Measurements from ENCODE around the gene TBC1D14. TPM values are rescaled to one million over a fixed set of nuclear protein-coding genes. Genes with fewer than 3 reads are reported as not detected.

Gene TBC1D14
- total and polyA plus RNA-seq, 10 of the 15 experiments (the other 5 are each of a cell fraction or from before 2014, with no cell fraction given) = 0.87 to 39.3 (median 30.1) TPM

DNA sequence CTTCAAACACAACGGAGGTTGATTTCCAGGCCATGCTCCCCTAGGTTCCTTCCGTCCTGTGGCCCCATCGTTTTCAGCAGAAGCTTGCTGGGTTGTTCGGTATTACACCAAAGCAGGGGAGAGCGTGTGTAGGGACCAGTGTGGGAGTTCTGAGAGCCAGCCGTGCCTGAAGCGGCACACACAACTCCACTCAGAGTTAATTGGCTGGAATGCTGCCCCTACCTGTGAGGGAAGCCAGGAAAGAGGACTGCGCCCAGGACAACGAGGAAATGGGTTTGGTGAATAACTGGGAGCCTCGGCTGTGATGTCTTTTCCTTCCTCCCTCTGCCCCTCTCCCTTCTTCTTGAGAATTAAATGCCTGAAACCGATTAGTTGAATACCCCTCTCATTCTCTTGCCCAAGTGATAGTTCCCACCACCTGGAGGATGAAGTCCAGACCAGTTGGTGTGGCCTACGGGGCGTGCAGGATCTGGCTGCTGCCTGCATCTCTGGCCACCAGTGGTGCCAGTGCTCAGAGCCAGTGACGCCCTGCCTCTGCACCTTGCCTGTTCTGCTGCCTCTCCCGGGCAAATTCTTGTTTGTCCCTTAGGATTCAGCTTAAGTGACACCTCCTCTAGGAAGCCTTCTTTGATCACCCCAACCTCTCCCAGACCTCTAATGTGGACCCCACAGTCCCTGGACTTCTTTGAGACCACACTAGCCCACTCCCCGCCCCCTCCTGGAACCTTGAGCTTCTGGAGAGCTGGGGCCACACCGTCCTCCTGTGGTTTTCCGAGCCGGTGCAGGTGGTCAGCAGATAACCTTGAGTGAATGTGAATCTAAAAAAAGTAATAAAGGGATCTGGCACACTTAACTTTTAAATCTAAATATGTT, 33.6 kb downstream of the TBC1D14 start:
- no TSS peak for BruUV-seq (replicated peaks)
- H3K79me2 ChIP-seq (ENCODE audit: control insufficient read depth, insufficient read depth, low read length) = peaks cover 9% of the 10 kb centered on the region
- RAD21 ChIA-PET (ENCODE audit: unreplicated experiment) = interaction anchor here (1.4 to 1.7 kb wide), 3 partner anchors 20 to 44 kb away, joined by 4 to 6 read pairs (median 5); partner anchors contain the start of gene TBC1D14
- FAIRE-seq (no peak), DNase-seq (ENCODE audit: low read depth, low spot score) (no peak), ATAC-seq (no peak)
- H3K4me3 ChIP-seq = no peak overlapping the region
- H3K4me2 ChIP-seq (ENCODE audit: control insufficient read depth, insufficient read depth) = peak overlapping the region; percentile 68
- CTCF ChIA-PET = interaction anchor here (1.0 to 2.1 kb wide), 6 partner anchors 9 to 100 kb away, joined by 3 to 12 read pairs (median 3); partner anchors contain the start of gene TADA2B
- H3K36me3 ChIP-seq (ENCODE audit: control insufficient read depth in 2 of 2, insufficient read depth in 2 of 2, low read length in 1 of 2) = peaks cover 0 to 3% of the 10 kb centered on the region in 2 experiments; a peak in 2 of 4 replicates
- H3K9me3 ChIP-seq (replicated peaks; ENCODE audit: control insufficient read depth, insufficient read depth, low read length) = no peaks in the 10 kb centered on the region
- no peak overlapping the region for H2AFZ ChIP-seq (ENCODE audit: control insufficient read depth, low read depth, low read length)
- peaks cover 52% of the 10 kb centered on the region for H3K4me1 ChIP-seq (ENCODE audit: control insufficient read depth, insufficient read depth, low read length)
- H4K20me1 ChIP-seq (ENCODE audit: control insufficient read depth, insufficient read depth) = no peaks in the 10 kb centered on the region
- WGBS (ENCODE audit: insufficient coverage, insufficient replicate concordance, low lambda C conversion rate, missing lambda C conversion rate) = 94% methylated on average over 18 of the region's 19 CpGs
- POLR2A ChIA-PET = interaction anchor here (0.5 to 2.0 kb wide), 2 partner anchors 23 to 104 kb away, joined by 3 to 6 read pairs; no protein-coding TSS in a partner anchor
- SMC1A ChIA-PET (ENCODE audit: uncharacterized antibody, unreplicated experiment) = interaction anchor here (1.1 to 2.5 kb wide), 4 partner anchors 22 to 174 kb away, joined by 3 to 13 read pairs (median 4); no protein-coding TSS in a partner anchor
- no peak for TF ChIP-seq SPI1 (IDR thresholded peaks at IDR 0.05; ENCODE audit: borderline replicate concordance, insufficient read depth, low read depth, low read length)
- no peak for TF ChIP-seq FOXM1 (IDR thresholded peaks at IDR 0.05; ENCODE audit: low read depth, low read length)
- TF ChIP-seq SP1 (IDR thresholded peaks at IDR 0.05; ENCODE audit: low read depth, low read length) = no peak
- no peak for TF ChIP-seq TCF7 (IDR thresholded peaks at IDR 0.05; ENCODE audit: borderline replicate concordance)
- TF ChIP-seq PAX8 (IDR thresholded peaks at IDR 0.05) = no peak
- TF ChIP-seq IRF4 (IDR thresholded peaks at IDR 0.05; ENCODE audit: low read depth, low read length) = no peak
- no peak for TF ChIP-seq ASH2L (IDR thresholded peaks at IDR 0.05; ENCODE audit: borderline replicate concordance, low read depth)
- no peak for TF ChIP-seq DPF2 (IDR thresholded peaks at IDR 0.05)
- TF ChIP-seq, protein P1, sequence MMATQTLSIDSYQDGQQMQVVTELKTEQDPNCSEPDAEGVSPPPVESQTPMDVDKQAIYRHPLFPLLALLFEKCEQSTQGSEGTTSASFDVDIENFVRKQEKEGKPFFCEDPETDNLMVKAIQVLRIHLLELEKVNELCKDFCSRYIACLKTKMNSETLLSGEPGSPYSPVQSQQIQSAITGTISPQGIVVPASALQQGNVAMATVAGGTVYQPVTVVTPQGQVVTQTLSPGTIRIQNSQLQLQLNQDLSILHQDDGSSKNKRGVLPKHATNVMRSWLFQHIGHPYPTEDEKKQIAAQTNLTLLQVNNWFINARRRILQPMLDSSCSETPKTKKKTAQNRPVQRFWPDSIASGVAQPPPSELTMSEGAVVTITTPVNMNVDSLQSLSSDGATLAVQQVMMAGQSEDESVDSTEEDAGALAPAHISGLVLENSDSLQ (IDR thresholded peaks at IDR 0.05) = no peak
- TF ChIP-seq, protein P2, sequence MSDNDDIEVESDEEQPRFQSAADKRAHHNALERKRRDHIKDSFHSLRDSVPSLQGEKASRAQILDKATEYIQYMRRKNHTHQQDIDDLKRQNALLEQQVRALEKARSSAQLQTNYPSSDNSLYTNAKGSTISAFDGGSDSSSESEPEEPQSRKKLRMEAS (IDR thresholded peaks at IDR 0.05; ENCODE audit: low read depth, low read length) = no peak
- TF ChIP-seq EGR1 (IDR thresholded peaks at IDR 0.05; ENCODE audit: borderline replicate concordance in 1 of 2, low read depth in 2 of 2, low read length in 2 of 2) = no peak
- intact Hi-C loops (cut with micrococcal nuclease; ENCODE audit: unreplicated experiment) (no loop called here), in situ Hi-C loops (cut with MboI) (no loop called here)
- H3K9ac ChIP-seq (ENCODE audit: control insufficient read depth, insufficient read depth, low read length) = no peak overlapping the region
- H3K27me3 ChIP-seq (replicated peaks in 1 of 2; ENCODE audit: control insufficient read depth in 2 of 2, insufficient read depth in 2 of 2, low read length in 1 of 2) = no peaks in the 10 kb centered on the region
- H3K27ac ChIP-seq (ENCODE audit: control insufficient read depth, insufficient read depth) = peak overlapping the region; percentile 48; the same call in 1 of the 2 replicates
